ENCODE data around the gene CD86.
A peak's percentile ranks its signal among the peaks of the same experiment; 100 is the strongest.

CD86 gene

GRCh38 chr3:122063908-122064307, 8.7 kb downstream of the CD86 start:
- no peak for DNase-seq

GRCh38 chr3:122064326-122064725, 9.2 kb downstream of the CD86 start:
- no peak for DNase-seq

GRCh38 chr3:122066331-122067213, 11.4 kb downstream of the CD86 start:
- no peak for DNase-seq

- DNase-seq = no peak
These were observed 12.0 kb downstream of the CD86 start for GRCh38 chr3:122067214-122067550.

- DNase-seq = no peak
These were observed 12.6 kb downstream of the CD86 start for GRCh38 chr3:122067588-122068240.

- DNase-seq = no peak
These were observed 19.6 kb downstream of the CD86 start for GRCh38 chr3:122074621-122075265.

- DNase-seq = no peak
These were observed 21.5 kb downstream of the CD86 start for GRCh38 chr3:122076491-122077292.

GRCh38 chr3:122077293-122078234, 22.4 kb downstream of the CD86 start:
- no peak for DNase-seq

- DNase-seq = no peak
These were observed 23.2 kb downstream of the CD86 start for GRCh38 chr3:122078235-122078935.

GRCh38 chr3:122079524-122080206, 24.5 kb downstream of the CD86 start:
- DNase-seq = no peak

GRCh38 chr3:122080207-122080587, 25.0 kb downstream of the CD86 start:
- no peak for DNase-seq

- DNase-seq = no peak
These were observed 26.5 kb downstream of the CD86 start for GRCh38 chr3:122081543-122082247.

GRCh38 chr3:122082357-122082756, 27.2 kb downstream of the CD86 start:
- no peak for DNase-seq

- no peak for DNase-seq
These were observed 29.6 kb downstream of the CD86 start for GRCh38 chr3:122084799-122085198.

- DNase-seq = no peak
These were observed 30.5 kb downstream of the CD86 start for GRCh38 chr3:122085673-122086072.

- no peak for DNase-seq
These were observed 33.4 kb downstream of the CD86 start for GRCh38 chr3:122088531-122088930.

GRCh38 chr3:122091602-122092295, 36.6 kb downstream of the CD86 start:
- no peak for DNase-seq

GRCh38 chr3:122092460-122093165, 37.5 kb downstream of the CD86 start:
- peak; percentile 45 for DNase-seq

- DNase-seq = no peak
These were observed 39.0 kb downstream of the CD86 start for GRCh38 chr3:122094125-122094524.
